ENCODE measurements around the gene PTGDS.

The PTGDS gene

GRCh38 chr9:136946228-136947027, 30.9 kb upstream of the PTGDS start:
- DNase-seq: no peak

- DNase-seq: no peak
Observed at GRCh38 chr9:136947028-136947891, 30.0 kb upstream of the PTGDS start.

DNA sequence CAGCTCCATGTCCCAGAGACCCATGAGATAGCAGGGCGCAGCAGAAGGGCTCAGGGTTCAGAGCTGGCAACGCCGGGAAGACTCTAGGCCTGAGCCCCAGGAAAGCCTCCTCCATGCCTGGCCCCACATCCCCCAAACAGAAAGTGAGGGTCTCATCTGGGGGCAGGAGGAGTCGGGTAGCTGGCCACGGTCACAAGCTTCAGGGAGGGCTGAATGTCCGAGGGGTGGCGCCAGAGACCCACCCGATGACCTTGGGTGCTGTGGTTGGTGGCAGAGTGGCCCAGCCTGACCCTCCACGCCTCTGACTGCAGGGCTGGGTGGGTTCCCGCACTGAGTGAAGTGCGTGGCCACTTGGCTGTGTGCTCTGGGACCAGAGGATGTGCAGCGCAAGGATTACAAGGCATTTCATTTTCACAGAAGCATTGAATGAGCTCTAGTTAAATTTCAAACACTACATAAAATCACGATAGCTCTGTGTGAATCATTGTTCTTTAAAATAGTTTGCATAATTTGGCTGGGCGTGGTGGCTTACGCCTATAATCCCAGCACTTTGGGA, 29.3 kb upstream of the PTGDS start:
- DNase-seq: peak; percentile 81

- DNase-seq: no peak
Observed at GRCh38 chr9:136949239-136949816, 28.0 kb upstream of the PTGDS start.

DNA sequence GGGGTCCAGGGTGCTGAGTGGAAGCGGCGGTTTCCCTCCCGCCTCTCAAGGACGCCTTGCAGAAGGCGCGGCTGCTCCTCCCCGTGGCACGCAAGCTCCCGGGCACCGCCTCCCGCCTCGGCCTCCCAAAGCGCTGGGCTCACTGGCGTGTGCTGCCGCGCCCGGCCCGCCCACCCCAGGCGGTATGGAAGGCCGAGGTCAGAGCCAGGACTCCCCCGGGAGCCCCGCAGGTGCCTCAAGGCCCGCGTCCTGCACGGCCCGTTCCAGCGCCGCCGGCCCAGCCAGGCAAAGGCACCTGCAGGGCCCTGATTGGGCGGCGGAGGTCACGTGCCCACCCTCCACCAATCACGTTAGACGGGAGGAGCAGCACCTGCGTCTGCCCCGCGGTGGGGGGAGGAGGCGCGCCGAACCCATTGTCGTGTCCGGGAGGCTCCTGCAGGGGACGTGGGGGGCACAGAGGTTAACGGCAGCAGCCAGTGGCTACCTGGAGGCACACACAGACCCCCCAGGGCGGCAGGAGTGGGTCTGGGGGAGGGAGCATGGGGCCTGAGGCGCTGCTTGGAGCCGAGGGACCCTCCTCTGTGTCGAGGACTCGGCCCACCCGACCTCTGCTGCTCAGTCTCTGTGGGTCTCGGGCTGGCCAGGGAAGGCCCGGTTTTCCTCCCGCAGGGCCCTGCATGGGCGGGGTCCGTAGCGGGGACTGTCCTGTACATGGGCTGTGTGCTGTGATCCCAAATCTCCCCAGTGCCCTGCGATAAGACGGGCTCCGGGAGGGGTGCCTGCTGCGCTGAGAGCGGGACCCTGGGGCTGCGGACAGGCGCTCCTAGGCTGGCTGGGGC, 27.3 kb upstream of the PTGDS start:
- peak; percentile 96 for DNase-seq

GRCh38 chr9:136950656-136951276, 26.5 kb upstream of the PTGDS start:
- DNase-seq: no peak

GRCh38 chr9:136951541-136952320, 25.6 kb upstream of the PTGDS start, which contains the start of gene LCN12:
Gene LCN12, plus strand, starts transcription at chr9:136952273. Its CDS starts 55 bp downstream, at chr9:136952328.
- no peak for DNase-seq

- no peak for DNase-seq
Observed at GRCh38 chr9:136952321-136952850, 24.9 kb upstream of the PTGDS start.

DNA sequence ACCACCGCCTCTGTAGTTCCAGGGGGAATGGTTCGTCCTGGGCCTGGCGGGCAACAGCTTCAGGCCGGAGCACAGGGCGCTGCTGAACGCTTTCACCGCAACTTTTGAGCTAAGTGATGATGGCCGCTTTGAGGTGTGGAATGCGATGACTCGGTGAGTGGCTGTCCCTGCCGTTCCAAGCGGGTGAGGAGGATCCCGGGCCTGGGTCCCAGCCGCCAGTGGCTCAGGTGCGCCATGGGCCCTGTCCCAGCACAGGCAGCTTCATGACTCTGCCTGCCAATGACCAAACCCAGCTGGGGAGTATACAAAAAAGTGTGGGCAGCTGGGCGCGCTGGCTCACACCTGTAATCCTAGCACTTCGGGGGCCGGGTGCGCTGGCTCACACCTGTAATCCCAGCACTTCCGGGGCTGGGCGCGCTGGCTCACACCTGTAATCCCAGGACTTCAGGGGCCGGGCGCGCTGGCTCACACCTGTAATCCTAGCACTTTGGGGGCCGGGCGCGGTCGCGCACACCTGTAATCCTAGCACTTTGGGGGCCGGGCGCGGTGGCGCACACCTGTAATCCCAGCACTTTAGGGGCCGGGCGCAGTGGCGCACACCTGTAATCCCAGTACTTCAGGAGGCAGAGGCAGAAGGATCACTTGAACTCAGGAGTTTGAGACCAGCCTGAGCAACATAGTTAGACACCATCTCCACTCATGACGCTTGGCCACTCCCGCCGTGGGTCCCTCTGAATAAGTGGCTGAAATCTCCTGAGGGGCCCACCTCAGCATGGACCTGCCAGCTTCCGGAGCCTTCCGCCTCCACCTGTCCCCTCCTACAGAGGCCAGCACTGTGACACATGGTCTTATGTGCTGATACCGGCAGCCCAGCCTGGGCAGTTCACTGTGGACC, 24.2 kb upstream of the PTGDS start:
- DNase-seq: no peak

GRCh38 chr9:136953771-136954269, 23.5 kb upstream of the PTGDS start:
- DNase-seq: no peak

DNA sequence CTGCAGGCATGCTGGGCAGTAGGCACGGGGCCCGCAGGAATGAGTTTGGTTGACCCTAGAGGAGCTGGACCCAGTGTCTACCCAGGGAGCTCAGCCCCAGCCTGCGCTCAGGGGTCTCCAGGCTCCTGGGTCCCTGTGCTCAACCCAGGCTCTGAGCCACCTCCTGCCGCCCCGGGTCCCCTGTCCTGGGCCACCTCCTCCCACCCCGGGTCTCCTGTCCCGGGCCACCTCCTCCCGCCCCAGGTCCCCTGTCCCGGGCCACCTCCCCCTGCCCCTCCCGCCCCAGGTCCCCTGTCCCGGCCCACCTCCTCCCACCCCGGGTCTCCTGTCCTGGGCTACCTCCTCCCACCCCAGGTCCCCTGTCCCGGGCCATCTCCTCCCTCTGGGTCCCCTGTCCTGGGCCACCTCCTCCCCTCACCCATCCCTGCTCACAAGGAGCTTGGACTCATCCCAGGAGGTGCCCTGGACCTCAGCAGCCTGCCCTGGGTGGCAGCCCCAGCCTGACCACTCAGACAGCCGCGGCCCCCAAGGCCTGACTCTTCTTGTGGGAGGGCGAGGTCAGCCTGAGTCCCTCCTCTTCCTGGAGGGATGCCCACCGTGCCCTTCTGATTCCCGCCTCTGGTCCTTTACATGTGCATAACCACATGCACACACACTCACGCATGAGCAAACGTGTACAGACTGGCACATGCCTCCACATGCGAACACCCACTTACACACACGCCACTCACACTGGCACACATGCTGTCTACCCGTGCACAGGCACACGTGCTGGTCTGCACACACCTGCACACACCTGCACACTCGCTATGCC, 22.8 kb upstream of the PTGDS start:
- no peak for DNase-seq

DNA sequence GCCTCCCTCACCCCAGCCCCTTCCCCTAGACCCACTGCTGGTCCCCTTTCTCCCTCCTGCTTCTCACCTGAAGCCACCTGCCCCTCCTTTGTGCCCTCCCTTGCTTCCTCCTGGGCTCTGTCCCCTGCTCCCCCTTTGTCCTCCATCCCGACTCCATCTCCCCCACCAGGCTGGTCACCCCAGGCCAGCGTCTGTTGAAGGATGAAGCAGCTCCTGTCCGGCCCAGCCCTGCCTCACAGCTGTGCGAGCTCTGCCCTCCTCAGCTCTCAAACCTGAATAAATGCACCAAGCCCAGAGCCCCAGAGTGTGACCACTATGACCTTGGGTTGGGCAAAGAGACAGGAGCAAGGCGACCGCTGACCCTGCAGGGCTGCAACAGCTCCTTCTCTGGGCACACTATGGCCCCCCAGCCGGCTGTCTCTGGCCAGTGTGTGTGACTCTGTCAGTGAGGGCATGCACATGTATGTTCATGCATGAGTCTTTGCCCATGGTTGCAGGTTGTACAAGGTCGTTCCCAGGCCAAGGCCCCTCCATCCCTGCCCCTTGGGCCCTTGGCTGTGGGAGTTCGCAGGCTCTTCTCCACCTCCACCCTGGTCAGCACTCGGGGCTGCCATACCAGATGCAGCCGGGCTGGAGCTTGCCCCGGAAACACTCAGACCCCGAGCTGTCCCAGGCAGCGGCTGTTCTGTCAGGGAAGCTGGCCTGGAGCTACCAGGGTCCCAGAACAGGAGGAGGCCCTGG, 21.9 kb upstream of the PTGDS start:
- no peak for DNase-seq

GRCh38 chr9:136955943-136956335, 21.4 kb upstream of the PTGDS start:
- DNase-seq: no peak

DNA sequence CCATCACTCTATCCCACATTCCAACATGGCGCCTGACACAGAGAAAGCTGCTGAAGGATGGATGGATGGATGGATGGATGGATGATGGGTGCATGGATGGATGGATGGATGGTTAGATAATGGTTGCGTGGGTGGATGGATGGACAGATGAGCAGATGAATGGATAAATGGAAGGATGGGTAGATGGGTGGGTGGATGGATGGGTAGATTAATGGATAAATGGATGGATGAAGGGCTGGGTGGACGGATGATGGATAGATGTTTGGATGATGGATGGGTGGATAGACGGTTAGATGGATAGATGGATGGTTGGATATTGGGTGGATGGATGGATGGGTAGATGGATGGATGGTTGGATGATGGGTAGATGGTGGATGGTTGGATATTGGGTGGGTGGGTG, 20.7 kb upstream of the PTGDS start:
- no peak for DNase-seq

GRCh38 chr9:136957461-136957860, 19.8 kb upstream of the PTGDS start:
- DNase-seq: no peak

GRCh38 chr9:136957901-136958300, 19.4 kb upstream of the PTGDS start:
- no peak for DNase-seq

GRCh38 chr9:136958473-136958872, 18.8 kb upstream of the PTGDS start:
- no peak for DNase-seq
